ENCODE data around the gene TMEM117. TPM values are rescaled to one million over a fixed set of nuclear protein-coding genes. Genes with fewer than 3 reads are reported as not detected.

TMEM117 gene
- total and polyA plus RNA-seq, 10 of the 15 experiments (the other 5 are each of a cell fraction or from before 2014, with no cell fraction given) = 3.1 to 8.2 (median 6.1) TPM

- Histone ChIP-seq H3K79me2 (ENCODE audit: control insufficient read depth, insufficient read depth, low read length) (no peaks in the 10 kb centered on the region), H3K36me3 (ENCODE audit: control insufficient read depth in 2 of 2, insufficient read depth in 2 of 2, low read length in 1 of 2) (no peaks in the 10 kb centered on the region), H3K27ac (ENCODE audit: control insufficient read depth, insufficient read depth) (no peak overlapping the region), H3K4me1 (ENCODE audit: control insufficient read depth, insufficient read depth, low read length) (no peaks in the 10 kb centered on the region), H3K4me3 (no peak overlapping the region), H2AFZ (ENCODE audit: control insufficient read depth, low read depth, low read length) (no peak overlapping the region), H3K9me3 (replicated peaks; ENCODE audit: control insufficient read depth, insufficient read depth, low read length) (no peaks in the 10 kb centered on the region), H3K27me3 (replicated peaks in 1 of 2; ENCODE audit: control insufficient read depth in 2 of 2, insufficient read depth in 2 of 2, low read length in 1 of 2) (no peaks in the 10 kb centered on the region), H4K20me1 (ENCODE audit: control insufficient read depth, insufficient read depth) (no peaks in the 10 kb centered on the region), H3K9ac (ENCODE audit: control insufficient read depth, insufficient read depth, low read length) (no peak overlapping the region), H3K4me2 (ENCODE audit: control insufficient read depth, insufficient read depth) (no peak overlapping the region)
- BruUV-seq (replicated peaks) = no TSS peak
- SMC1A ChIA-PET (ENCODE audit: uncharacterized antibody, unreplicated experiment) = interaction anchor here (0.6 to 1.4 kb wide), 3 partner anchors 17 to 55 kb away, joined by 3 to 5 read pairs (median 4); no protein-coding TSS in a partner anchor
- TF ChIP-seq REST (IDR thresholded peaks at IDR 0.05; ENCODE audit: low read depth, low read length) = no peak
- TF ChIP-seq EGR1 (IDR thresholded peaks at IDR 0.05; ENCODE audit: borderline replicate concordance in 1 of 2, low read depth in 2 of 2, low read length in 2 of 2) = no peak
- TF ChIP-seq CREM (IDR thresholded peaks at IDR 0.05; ENCODE audit: low read depth) = no peak
- no peak for TF ChIP-seq MEF2B (IDR thresholded peaks at IDR 0.05; ENCODE audit: partially characterized antibody, poor library complexity, severe bottlenecking)
- no peak for TF ChIP-seq CEBPZ (IDR thresholded peaks at IDR 0.05; ENCODE audit: low read depth, low read length)
- no peak for TF ChIP-seq BCL11A (IDR thresholded peaks at IDR 0.05; ENCODE audit: low read depth, low read length)
- TF ChIP-seq ZNF207 (IDR thresholded peaks at IDR 0.05; ENCODE audit: borderline replicate concordance) = no peak
- no peak for TF ChIP-seq POU2F2 (IDR thresholded peaks at IDR 0.05; ENCODE audit: borderline replicate concordance, low read depth, low read length)
- no peak for TF ChIP-seq ZZZ3 (IDR thresholded peaks at IDR 0.05; ENCODE audit: control insufficient read depth, insufficient read length, low read depth)
- TF ChIP-seq SRF (IDR thresholded peaks at IDR 0.05; ENCODE audit: low read depth in 2 of 2, low read length in 2 of 2) = no peak
- TF ChIP-seq BACH1 (IDR thresholded peaks at IDR 0.05; ENCODE audit: borderline replicate concordance) = no peak
- TF ChIP-seq NFYA (IDR thresholded peaks at IDR 0.05; ENCODE audit: borderline replicate concordance, low read depth, low read length) = no peak
- intact Hi-C loops (cut with micrococcal nuclease; ENCODE audit: unreplicated experiment) = no loop called here
- POLR2A ChIA-PET = interaction anchor here (1.5 kb wide), 1 partner anchor 19 kb away, joined by 3 read pairs; no protein-coding TSS in a partner anchor
- FAIRE-seq (no peak), DNase-seq (ENCODE audit: low read depth, low spot score) (no peak), ATAC-seq (peak; percentile 52; the same call in 2 of the 3 replicates)
- CTCF ChIA-PET = interaction anchor here (1.1 to 1.5 kb wide), 2 partner anchors 14 to 24 kb away, joined by 4 read pairs; no protein-coding TSS in a partner anchor
- RAD21 ChIA-PET (ENCODE audit: unreplicated experiment) = interaction anchor here (0.6 kb wide), 1 partner anchor 213 kb away, joined by 3 read pairs; no protein-coding TSS in a partner anchor
- in situ Hi-C loops (cut with MboI) = no loop called here
- 29% methylated on average over 3 of the region's 3 CpGs for WGBS (ENCODE audit: insufficient coverage, insufficient replicate concordance, low lambda C conversion rate, missing lambda C conversion rate)
These were observed 140.1 kb downstream of the TMEM117 start for GRCh38 chr12:43976027-43976426.
